HG02642 (cell line): ENCODE data around the gene ZFP30.

Source experiments
- ATAC-seq: cut with Tn5 transposase; IDR thresholded peaks from one replicate; pipeline ENCODE4 v1.9.1; 2021; ENCODE audit warnings: mild to moderate bottlenecking; ENCODE audit not compliant: unreplicated experiment, poor library complexity

The ZFP30 gene

GRCh38 chr19:37564624-37565369 lies 90.5 kb downstream of the ZFP30 start:
- ATAC-seq, result no peak
